ENCODE data around the gene TGFBR3.

TGFBR3 gene

DNA sequence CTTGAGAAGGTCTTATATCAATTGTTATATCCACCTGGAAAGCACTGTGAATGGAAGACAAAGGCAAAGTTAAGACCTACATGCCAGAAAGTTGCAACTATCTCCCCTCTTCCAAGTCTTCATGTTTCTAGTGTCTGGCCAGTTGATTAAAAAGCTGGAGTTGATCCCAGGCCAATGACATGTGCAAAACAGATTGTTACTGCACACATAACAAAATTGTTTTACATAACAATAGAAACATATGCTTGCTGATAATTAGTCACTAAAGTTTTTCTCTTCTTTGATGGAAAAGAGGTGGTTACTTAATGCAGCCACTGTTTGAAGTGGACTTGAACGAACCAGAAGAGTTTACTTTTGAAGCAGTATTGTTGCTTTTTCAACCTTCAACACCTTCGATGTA, 158.2 kb downstream of the TGFBR3 start:
- no peak for DNase-seq

- no peak for DNase-seq
Observed at GRCh38 chr1:91725989-91726721, 159.8 kb downstream of the TGFBR3 start.

GRCh38 chr1:91725618-91725988, 160.3 kb downstream of the TGFBR3 start:
- no peak for DNase-seq

GRCh38 chr1:91724644-91725043, 161.3 kb downstream of the TGFBR3 start:
- DNase-seq, result no peak

DNA sequence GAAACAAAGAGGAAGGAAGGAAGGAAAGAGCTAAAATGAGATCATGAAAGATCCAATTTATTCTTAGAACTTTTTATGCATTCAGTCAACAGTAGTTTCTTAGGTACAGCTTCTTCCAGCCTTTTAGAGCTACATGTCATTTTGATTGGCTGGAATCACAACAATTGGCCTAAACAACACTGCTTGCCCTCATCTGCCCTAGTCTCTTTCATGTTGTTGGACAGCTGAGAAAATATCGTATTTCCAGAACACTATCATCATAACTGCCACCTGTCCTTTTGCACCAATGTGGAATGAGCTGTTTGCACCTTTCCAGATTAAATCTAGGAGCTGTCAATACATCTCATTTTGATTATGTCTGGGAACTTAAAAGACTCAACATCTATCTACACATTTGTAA, 161.7 kb downstream of the TGFBR3 start:
- no peak for DNase-seq

DNA sequence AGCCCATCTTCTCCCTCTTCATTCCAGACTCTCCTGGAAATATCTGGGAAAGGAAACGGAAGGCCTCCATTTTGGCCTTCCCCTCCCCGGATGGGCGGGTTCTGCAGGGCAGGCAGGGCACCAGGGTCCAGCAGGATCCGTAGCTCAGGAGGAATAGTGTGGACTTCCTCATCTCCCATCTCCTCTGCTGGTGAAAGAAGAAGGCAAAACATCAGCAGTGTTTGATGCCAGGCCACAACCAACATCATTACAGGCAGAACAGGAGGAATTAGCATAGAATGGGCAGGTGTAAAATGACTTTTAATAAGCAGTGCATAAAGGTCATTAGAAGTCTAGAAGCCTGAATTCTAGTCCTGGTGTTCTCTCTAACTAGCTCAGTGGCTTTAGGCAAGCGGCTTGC, 165.9 kb downstream of the TGFBR3 start:
- DNase-seq, result no peak

- DNase-seq, result no peak
Observed at GRCh38 chr1:91718877-91719276, 167.1 kb downstream of the TGFBR3 start.

DNA sequence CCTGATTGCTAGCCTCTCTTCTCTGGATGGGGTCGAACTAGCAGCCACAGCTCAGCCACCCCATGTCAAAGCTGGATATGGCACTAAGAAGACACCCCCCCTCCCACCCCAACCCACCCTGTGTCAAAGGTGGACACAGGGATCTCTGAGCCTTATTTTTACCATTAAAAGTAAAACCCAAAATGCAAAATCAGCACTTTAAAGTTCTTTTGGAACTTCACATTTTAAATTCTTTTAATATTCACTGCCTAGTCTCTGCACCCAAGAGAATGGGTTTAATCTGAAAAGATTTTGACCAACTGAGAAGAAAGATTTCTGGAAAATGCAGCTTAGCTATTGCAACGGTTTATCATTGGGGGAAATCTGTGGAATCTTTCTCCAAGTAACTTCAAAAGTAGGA, 167.6 kb downstream of the TGFBR3 start:
- no peak for DNase-seq

DNA sequence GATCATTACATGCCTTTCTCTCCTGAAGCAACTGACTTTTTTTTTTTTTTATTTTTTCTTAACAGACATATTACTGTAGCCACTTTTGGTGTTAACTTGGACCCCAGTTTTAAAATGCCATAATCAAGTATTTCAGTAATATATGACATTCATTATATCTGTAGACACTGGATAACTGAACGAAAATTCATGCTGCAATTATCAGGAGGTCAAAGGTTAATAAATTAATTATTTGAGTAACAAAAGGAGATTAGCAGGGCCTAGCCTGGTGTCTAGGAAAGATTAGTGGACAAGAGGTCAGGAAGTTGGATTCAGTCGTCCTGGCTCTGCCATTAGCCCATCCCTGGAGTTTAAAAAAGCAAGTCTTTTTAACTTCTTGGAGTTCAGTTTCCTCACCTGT, 168.1 kb downstream of the TGFBR3 start:
- no peak for DNase-seq

GRCh38 chr1:91716339-91716738, 169.6 kb downstream of the TGFBR3 start:
- DNase-seq, result no peak

DNA sequence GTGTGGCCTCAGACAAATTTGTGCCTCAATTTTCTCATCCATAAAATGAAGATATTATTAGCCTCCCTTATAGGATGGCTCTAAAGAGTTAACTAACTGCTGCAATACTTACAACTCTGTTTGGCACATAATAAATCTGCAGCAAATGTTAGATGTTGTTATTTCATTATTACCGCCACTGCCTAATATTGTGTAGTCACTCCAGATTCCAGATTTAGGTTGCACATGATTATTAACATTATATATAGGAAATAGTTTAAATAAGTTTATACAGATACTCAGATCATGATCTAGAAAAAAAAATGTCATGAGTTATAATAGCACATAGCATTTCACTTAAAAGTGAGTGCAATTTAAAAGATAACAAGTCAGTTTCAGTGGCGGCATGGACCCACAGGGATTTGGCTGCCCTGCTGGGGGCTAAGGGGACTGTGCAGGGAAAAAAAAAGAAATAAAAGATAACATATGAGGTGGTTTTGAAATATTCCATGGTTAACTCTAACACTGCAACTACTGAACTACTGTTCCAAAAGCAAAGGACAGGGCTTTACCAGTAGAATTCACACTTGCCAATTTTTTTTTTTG, 170.4 kb downstream of the TGFBR3 start:
- no peak for DNase-seq

- no peak for DNase-seq
Observed at GRCh38 chr1:91714867-91715381, 171.0 kb downstream of the TGFBR3 start.

DNA sequence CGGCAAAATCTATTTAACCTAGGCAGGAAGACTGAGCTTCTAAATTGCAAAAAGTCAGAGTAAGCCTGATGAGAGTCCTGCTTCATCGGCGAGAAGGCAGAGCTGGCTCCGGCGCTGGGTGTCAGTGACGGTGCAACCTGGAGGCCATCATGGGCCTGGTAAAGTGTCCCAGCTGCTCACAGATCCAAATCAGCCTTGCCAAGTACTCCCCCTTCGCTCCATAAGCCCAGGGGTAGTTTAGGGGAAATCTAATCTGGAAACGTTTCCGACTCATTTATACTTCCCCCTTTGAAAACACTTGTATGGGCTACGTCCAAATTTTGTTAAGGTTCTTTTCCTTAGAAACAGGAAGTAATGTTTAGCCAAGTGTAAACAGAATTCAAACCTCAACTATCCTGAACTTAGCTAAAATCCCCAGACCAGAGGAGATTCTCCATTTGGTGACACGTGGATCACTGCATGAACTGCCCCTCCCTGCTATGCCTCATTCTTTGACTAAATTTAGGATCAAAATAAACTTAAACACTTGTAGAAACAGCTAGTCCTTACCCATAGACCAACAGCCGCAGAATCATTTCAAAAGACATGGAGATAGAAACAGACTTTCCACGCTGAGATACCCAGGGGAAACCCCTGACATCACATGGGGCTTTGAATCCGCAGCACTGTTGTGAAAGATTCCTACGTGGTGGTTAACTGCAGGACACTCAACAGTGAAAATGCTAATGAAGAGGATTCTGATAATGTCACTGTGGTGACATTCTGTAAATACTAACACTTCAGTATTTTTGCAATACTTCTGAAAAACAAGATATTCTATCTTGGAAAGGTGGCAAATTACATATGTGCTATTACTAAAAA, 172.7 kb downstream of the TGFBR3 start:
- peak; percentile 28 for DNase-seq

DNA sequence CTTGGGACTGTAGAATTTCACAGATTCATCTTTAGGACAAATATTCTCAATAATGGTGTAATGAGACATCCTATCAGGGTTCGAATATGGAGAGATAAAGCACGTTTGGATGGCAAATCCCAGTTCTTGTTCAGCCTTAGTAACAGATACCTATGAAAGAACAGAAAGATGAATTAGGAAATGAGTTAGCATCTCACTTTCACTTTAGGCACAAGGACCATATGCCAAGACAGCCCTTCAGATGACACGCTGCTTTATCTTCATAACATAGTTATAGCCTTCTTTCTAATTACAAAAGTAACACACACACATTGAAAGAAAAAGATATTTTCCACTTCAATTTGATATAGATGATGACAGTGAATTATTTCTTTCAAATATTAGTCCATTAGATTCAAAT, 173.6 kb downstream of the TGFBR3 start:
- no peak for DNase-seq

DNA sequence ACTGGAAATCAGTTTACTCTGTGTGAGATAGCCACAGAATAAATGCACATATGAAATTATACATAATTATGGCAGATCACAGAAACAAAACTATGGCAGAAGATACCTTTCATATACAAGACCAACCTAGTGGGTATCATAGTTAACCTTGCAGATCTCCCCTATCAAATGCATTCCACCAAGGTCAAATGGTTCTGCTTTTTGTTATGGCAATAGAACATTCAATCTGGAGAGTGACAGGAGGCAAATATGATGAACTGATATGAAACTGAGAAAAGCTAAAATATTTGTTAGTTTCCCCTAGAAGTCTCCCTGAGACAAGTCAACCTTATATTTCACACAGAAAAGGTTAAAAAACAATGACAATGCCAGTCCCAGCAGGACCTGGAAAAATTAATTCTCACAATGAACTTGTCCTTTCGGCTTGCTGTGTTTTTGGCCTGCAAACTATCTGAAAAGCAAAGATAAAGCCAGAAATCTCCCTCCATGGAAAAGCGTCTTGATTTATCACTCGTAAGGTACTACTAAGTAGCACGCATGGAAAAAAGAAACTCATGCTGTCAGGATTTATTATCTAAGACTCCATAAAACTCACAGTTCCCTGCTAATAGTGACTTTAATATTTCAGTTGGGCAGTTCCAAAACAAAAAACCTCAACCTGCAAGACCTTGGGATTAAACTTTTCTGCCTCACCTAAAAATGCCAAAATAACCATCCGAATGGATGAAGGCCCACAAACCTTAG, 174.3 kb downstream of the TGFBR3 start:
- no peak for DNase-seq

DNA sequence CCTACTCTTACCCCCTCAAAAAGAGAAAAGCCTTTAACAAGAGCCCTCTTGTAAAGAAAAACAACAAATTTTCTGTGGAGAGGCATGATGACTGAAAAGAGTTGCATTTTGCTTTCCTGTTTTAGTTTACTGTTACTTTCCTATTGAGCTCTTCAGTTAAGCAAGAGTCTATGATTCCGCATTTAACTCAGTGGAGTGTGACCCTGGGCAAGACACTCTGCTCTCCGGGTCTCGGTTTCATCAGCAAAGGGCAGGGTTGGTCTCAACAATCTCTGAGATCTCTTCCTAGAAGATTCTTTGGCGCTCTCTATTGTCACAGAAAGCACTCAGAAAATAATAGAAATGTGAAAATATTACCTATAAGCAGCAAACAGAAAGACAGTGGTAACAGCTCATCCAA, 175.7 kb downstream of the TGFBR3 start:
- DNase-seq, result no peak

- DNase-seq, result no peak
Observed at GRCh38 chr1:91708691-91709090, 177.3 kb downstream of the TGFBR3 start.

GRCh38 chr1:91707890-91708218, 178.1 kb downstream of the TGFBR3 start:
- no peak for DNase-seq

GRCh38 chr1:91707114-91707889, 178.6 kb downstream of the TGFBR3 start:
- no peak for DNase-seq

DNA sequence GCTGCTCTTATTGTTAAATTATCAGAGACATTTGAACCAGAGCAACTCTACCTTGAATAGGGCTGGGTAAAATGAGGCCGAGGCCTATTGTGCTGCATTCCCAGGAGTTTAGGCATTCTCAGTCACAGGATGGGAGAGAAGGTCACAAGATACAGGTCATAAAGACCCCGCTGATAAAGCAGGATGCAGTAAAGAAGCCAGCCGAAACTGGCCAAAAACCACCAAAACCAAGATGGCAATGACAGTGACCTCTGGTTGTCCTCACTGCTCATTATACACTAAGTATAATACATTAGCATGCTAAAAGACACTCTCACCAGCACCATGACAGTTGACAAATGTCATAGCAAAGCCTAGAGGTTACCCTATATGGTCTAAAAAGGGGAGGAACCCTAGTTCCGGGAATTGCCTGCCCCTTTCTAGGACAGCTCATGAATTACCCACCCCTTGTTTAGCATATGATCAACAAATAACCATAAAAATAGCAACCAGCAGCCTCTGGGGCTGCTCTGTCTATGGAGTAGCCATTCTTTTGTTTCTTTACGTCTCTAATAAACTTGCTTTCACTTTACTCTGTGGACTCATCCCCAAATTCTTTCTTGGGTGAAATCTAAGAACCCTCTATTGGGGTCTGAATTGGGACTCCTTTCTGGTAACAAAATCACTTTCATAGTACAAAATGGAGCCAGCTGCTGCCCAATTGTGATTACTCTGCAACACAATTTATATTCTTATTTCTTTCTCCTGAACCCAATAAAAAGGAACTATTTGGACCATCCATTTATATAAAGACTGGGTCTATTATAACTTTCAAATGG, 179.6 kb downstream of the TGFBR3 start:
- no peak for DNase-seq

DNA sequence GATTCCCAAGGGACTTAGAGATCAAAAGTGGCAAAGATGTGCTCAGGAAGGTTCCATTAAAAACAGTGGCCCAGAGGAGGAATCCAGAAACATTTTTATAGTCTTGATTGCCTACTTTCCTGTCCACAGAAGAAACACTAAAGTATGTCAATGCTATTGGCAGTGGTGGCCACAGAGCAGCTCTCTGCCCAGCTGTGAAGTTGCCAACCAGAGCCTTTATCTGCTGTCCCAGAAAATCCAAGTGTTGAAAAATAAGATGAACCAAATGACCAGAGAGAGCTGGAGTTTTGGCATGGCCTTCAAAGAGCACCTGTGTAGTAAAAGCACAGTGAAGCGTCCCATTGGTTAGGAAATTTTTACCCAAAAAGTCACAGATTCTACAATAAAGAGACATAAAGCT, 181.2 kb downstream of the TGFBR3 start:
- DNase-seq, result no peak

GRCh38 chr1:91703095-91703494, 182.9 kb downstream of the TGFBR3 start:
- DNase-seq, result no peak
